SK-N-SH (cell line): Measurements from ENCODE around the gene LPP. TPM values are rescaled to one million over a fixed set of nuclear protein-coding genes. Genes with fewer than 3 reads are reported as not detected.

Source experiments
- CTCF ChIA-PET: fragments of 300-600, 350-600 bp; formaldehyde crosslinking; extraction: SDS; loops from one replicate; lab custom pipeline; 2021; lab: Yijun Ruan, JAX
- POLR2A ChIA-PET: fragments of 350-600 bp; sonication (Branson Sonifier 250); formaldehyde crosslinking; extraction: SDS; loops from one replicate; lab custom pipeline; 2020; ENCODE audit warnings: antibody characterized with exemption, inconsistent platforms; lab: Yijun Ruan, JAX
- DNase-seq: peaks from one replicate; pipeline ENCODE4 v3.0.0; 2012
- H2AFZ ChIP-seq: fragments of 200-600 bp; sonication (generic); 2 replicates; pipeline ENCODE4 v1.8.1; 2016; ENCODE audit warnings: antibody characterized with exemption, mild to moderate bottlenecking, low read depth
- H3F3A ChIP-seq: fragments of 200-600 bp; sonication (generic); replicated peaks from 2 replicates; pipeline ENCODE3; 2016; ENCODE audit warnings: antibody characterized with exemption, mild to moderate bottlenecking; ENCODE audit not compliant: insufficient read depth
- H3K27ac ChIP-seq, 2 experiments: fragments of 200-500 bp in 1 of 2; fragments of 200-600 bp in 1 of 2; sonication (Bioruptor generic) in 1 of 2; sonication (generic), shearing (Covaris generic) in 1 of 2; 2 replicates each; pipeline versions ENCODE4 v1.5.1 to v1.6.1; 2014 to 2016; ENCODE audit warnings: low read depth in 2 of 2, inconsistent platforms in 1 of 2, low read length in 1 of 2, mild to moderate bottlenecking in 1 of 2, mixed read lengths in 1 of 2
- H3K27me3 ChIP-seq: fragments of 200-600 bp; sonication (generic), shearing (Covaris generic); 2 replicates; pipeline ENCODE4 v1.6.1; 2016; ENCODE audit warnings: mixed run types; ENCODE audit not compliant: insufficient read depth
- H3K36me3 ChIP-seq, 2 experiments: fragments of 200-500 bp in 1 of 2; fragments of 200-600 bp in 1 of 2; sonication (Bioruptor generic) in 1 of 2; sonication (generic) in 1 of 2; replicated peaks in 1 of 2; 2 replicates each; pipeline versions ENCODE3 to v1.5.1; 2014 to 2016; ENCODE audit warnings: low read length in 1 of 2, mild to moderate bottlenecking in 1 of 2; ENCODE audit not compliant: insufficient read depth in 2 of 2, control insufficient read depth in 1 of 2
- H3K4me1 ChIP-seq, 2 experiments: fragments of 200-500 bp in 1 of 2; fragments of 200-600 bp in 1 of 2; sonication (Bioruptor generic) in 1 of 2; sonication (generic), shearing (Covaris generic) in 1 of 2; 2 replicates each; pipeline versions ENCODE4 v1.5.1 to v1.6.1; 2014 to 2016; ENCODE audit warnings: low read depth in 1 of 2, low read length in 1 of 2, mixed run types in 1 of 2; ENCODE audit not compliant: insufficient read depth in 2 of 2, control insufficient read depth in 1 of 2
- H3K4me2 ChIP-seq: fragments of 200-600 bp; sonication (generic), shearing (Covaris generic); 2 replicates; pipeline ENCODE4 v1.6.1; 2017; ENCODE audit warnings: mixed run types
- H3K4me3 ChIP-seq, 2 experiments: fragments of 200-500 bp in 1 of 2; fragments of 200-600 bp in 1 of 2; sonication (Bioruptor generic) in 1 of 2; sonication (generic), shearing (Covaris generic) in 1 of 2; 2 replicates each; pipeline versions ENCODE4 v1.5.1 to v1.8.1; 2014 to 2016; ENCODE audit warnings: low read depth in 2 of 2, inconsistent platforms in 1 of 2, low read length in 1 of 2, mild to moderate bottlenecking in 1 of 2, mixed read lengths in 1 of 2, moderate library complexity in 1 of 2
- H3K79me2 ChIP-seq: fragments of 200-600 bp; sonication (generic); 2 replicates; pipeline ENCODE4 v1.8.1; 2017; ENCODE audit warnings: mild to moderate bottlenecking; ENCODE audit not compliant: insufficient read depth
- H3K9ac ChIP-seq: fragments of 200-600 bp; sonication (generic); 2 replicates; pipeline ENCODE4 v1.6.1; 2017; ENCODE audit warnings: mixed run types
- H3K9me2 ChIP-seq: fragments of 200-600 bp; sonication (generic); 2 replicates; pipeline ENCODE4 v1.6.1; 2017; ENCODE audit warnings: mixed run types
- H3K9me3 ChIP-seq: fragments of 200-600 bp; sonication (generic); 2 replicates; pipeline ENCODE4 v1.6.1; 2017; ENCODE audit warnings: mixed run types, mild to moderate bottlenecking, moderate library complexity
- H4K20me1 ChIP-seq: fragments of 200-600 bp; sonication (generic); 2 replicates; pipeline ENCODE4 v1.6.1; 2017; ENCODE audit warnings: mild to moderate bottlenecking, mixed run types; ENCODE audit not compliant: insufficient read depth
- CHD2 ChIP-seq: fragments of 150-350 bp; IDR thresholded peaks from 2 replicates; pipeline ENCODE4 v1.6.1; 2018; ENCODE audit warnings: low read length; ENCODE audit not compliant: partially characterized antibody
- CTCF ChIP-seq: fragments of 200-600 bp; sonication (generic); IDR thresholded peaks from 2 replicates; pipeline ENCODE4 v1.6.1; 2017; ENCODE audit warnings: antibody characterized with exemption, mild to moderate bottlenecking, moderate library complexity
- EP300 ChIP-seq, 2 experiments: IDR thresholded peaks; 2 replicates each; pipeline versions ENCODE4 v1.4.0 to v1.6.1; 2012; ENCODE audit warnings: borderline replicate concordance in 1 of 2, low read depth in 1 of 2, low read length in 1 of 2
- FOXJ3 ChIP-seq: sonication (generic); formaldehyde crosslinking; IDR thresholded peaks from 2 replicates; pipeline ENCODE4 v1.5.1; 2020; ENCODE audit warnings: mild to moderate bottlenecking, missing genetic modification reagents
- FOXM1 ChIP-seq: IDR thresholded peaks from 2 replicates; pipeline ENCODE4 v1.4.0; 2012; ENCODE audit warnings: low read depth, mild to moderate bottlenecking
- GABPA ChIP-seq: IDR thresholded peaks from 2 replicates; pipeline ENCODE4 v1.4.0; 2012; ENCODE audit warnings: low read depth, mild to moderate bottlenecking
- JUND ChIP-seq: IDR thresholded peaks from 2 replicates; pipeline ENCODE4 v1.4.0; 2012
- MEF2A ChIP-seq: IDR thresholded peaks from 2 replicates; pipeline ENCODE4 v1.4.0; 2012; ENCODE audit warnings: low read depth, borderline replicate concordance
- NFIC ChIP-seq: IDR thresholded peaks from 2 replicates; pipeline ENCODE4 v1.4.0; 2012; ENCODE audit warnings: borderline replicate concordance
- PBX3 ChIP-seq: IDR thresholded peaks from 2 replicates; pipeline ENCODE4; 2012
- RAD21 ChIP-seq: IDR thresholded peaks from 2 replicates; pipeline ENCODE4 v1.6.1; 2012; ENCODE audit warnings: mild to moderate bottlenecking, low read length
- RCOR1 ChIP-seq: fragments of 150-350 bp; IDR thresholded peaks from 2 replicates; pipeline ENCODE4 v1.6.1; 2017; ENCODE audit warnings: antibody characterized with exemption, low read length
- RFX5 ChIP-seq: IDR thresholded peaks from 2 replicates; pipeline ENCODE4 v1.6.1; 2012; ENCODE audit warnings: mild to moderate bottlenecking, improper control_type of control experiment, low read length
- RXRA ChIP-seq: IDR thresholded peaks from 2 replicates; pipeline ENCODE4 v1.4.0; 2012; ENCODE audit warnings: low read depth, mild to moderate bottlenecking, borderline replicate concordance
- SIN3A ChIP-seq: IDR thresholded peaks from 2 replicates; pipeline ENCODE4 v1.6.1; 2012; ENCODE audit warnings: low read depth, mild to moderate bottlenecking, low read length, moderate library complexity, borderline replicate concordance
- SMC3 ChIP-seq: IDR thresholded peaks from 2 replicates; pipeline ENCODE4 v1.6.1; 2012; ENCODE audit warnings: low read depth, low read length, improper control_type of control experiment
- WGBS: methylation state at CpG from one replicate; pipeline ENCODE4 v1.1.6; 2017; ENCODE audit warnings: low lambda C conversion rate; 5-methylcytosine and 5-hydroxymethylcytosine counted together
- polyA plus RNA-seq, 3 experiments: library from polyadenylated mRNA; depleted of rRNA; stranded (reverse); fragments of >200 nt; gene quantifications; 2 replicates each; pipeline ENCODE4 v1.2.3, GENCODE V29; 2012
- TF ChIP-seq, protein P1 (sequence below): IDR thresholded peaks from 2 replicates; pipeline ENCODE4 v1.4.0; 2012; ENCODE audit warnings: low read depth, borderline replicate concordance

LPP gene
- polyA plus RNA-seq, 1 of the 3 experiments (the other 2 are of a cell fraction): 6.6 TPM

- no peak overlapping the region for H2AFZ ChIP-seq
- no peak overlapping the region for H3K4me3 ChIP-seq
- peaks cover 49% of the 10 kb centered on the region; the same call in 1 of the 2 replicates for H3K79me2 ChIP-seq
- no peak for TF ChIP-seq EP300 (IDR thresholded peaks at IDR 0.05; ENCODE audit: borderline replicate concordance in 1 of 2, low read depth in 1 of 2, low read length in 1 of 2)
- no peak for TF ChIP-seq GABPA
- no peak for TF ChIP-seq CTCF
- no peak for TF ChIP-seq RXRA
- no peak for TF ChIP-seq CHD2
- no peak for TF ChIP-seq SMC3
- TF ChIP-seq JUND: no peak
- TF ChIP-seq MEF2A: no peak
- TF ChIP-seq FOXM1: no peak
- TF ChIP-seq FOXJ3 (CRISPR knock-in tag): no peak
- TF ChIP-seq PBX3: no peak
- no peak for TF ChIP-seq SIN3A
- no peak for TF ChIP-seq RAD21
- no peak for TF ChIP-seq RCOR1
- no peak for TF ChIP-seq NFIC
- no peak for TF ChIP-seq RFX5
- TF ChIP-seq, protein P1, sequence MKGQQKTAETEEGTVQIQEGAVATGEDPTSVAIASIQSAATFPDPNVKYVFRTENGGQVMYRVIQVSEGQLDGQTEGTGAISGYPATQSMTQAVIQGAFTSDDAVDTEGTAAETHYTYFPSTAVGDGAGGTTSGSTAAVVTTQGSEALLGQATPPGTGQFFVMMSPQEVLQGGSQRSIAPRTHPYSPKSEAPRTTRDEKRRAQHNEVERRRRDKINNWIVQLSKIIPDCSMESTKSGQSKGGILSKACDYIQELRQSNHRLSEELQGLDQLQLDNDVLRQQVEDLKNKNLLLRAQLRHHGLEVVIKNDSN: no peak
- no peaks in the 10 kb centered on the region for H3F3A ChIP-seq
- H3K27me3 ChIP-seq: no peaks in the 10 kb centered on the region
- H3K4me1 ChIP-seq: peaks cover 0 to 7% of the 10 kb centered on the region in 2 experiments; a peak in 2 of 4 replicates
- H3K36me3 ChIP-seq: peaks cover 0 to 15% of the 10 kb centered on the region in 2 experiments
- DNase-seq: no peak
- WGBS: 55% methylated on average over 4 of the region's 4 CpGs
- no peak overlapping the region for H3K4me2 ChIP-seq
- no peaks in the 10 kb centered on the region for H4K20me1 ChIP-seq
- CTCF ChIA-PET: interaction anchor here (1.2 kb wide), 1 partner anchor 8 kb away, joined by 3 read pairs; no protein-coding TSS in a partner anchor
- no peaks in the 10 kb centered on the region for H3K9me2 ChIP-seq
- no peaks in the 10 kb centered on the region for H3K9me3 ChIP-seq
- no peak overlapping the region for H3K27ac ChIP-seq
- no peak overlapping the region for H3K9ac ChIP-seq
- POLR2A ChIA-PET: no interaction called here
Measured at GRCh38 chr3:188672840-188673239, 518.9 kb downstream of the LPP start.
